NCI-H1694 treated with DMSO at 0.1 percent for 48 hours (cell line): ENCODE results near the gene CSTF1.
"Not testable (repeated sequence)": the region's sequence is repeated elsewhere in the genome, so short reads cannot be mapped to it uniquely, and the experiment has no call there.

ENCODE experiments used
- DNase-seq: peaks from one replicate; lab custom pipeline; 2025; lab: John Stamatoyannopoulos, UW

Gene CSTF1

DNA sequence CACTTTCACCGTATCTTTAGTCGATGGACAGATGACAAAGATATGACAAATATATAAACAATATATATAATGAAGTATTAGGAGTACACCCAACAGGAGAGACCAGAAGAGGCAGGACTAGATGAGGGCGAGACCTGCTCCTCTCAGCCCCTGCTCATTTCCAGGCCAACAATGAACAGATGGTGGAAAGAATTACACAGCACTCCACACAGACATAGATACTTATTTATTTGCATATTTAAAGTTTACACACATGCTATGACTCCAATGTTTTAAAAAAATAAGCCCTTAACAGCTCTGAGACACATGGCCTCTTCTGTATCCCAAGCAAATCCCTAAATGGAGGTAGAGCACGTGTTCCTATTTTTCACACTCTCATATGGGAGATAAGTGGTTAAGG lies 23.3 kb upstream of the CSTF1 start:
- no peak for DNase-seq

- no peak for DNase-seq
Measured at GRCh38 chr20:56371977-56372376, 20.5 kb upstream of the CSTF1 start.

GRCh38 chr20:56372850-56373249 lies 19.6 kb upstream of the CSTF1 start:
- DNase-seq = no peak

DNA sequence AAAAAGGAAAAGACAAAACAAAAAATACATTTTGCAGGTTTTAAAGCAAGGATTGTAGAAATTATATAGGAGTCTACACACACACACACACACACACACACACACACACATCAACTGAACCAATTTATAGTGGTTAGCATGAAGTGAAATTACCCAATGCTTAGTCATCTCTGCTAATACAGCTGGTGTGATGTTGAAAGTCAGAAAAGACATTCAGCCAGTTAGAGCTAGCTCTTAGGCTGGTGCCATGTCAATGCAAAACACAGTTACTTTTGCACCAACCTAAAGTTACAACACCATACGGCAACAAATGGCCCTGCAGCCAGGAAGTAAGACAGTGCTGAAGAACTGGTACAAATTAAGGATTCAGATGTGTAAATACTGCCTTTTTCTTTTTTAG lies 18.5 kb upstream of the CSTF1 start:
- DNase-seq = peak; percentile 2

DNA sequence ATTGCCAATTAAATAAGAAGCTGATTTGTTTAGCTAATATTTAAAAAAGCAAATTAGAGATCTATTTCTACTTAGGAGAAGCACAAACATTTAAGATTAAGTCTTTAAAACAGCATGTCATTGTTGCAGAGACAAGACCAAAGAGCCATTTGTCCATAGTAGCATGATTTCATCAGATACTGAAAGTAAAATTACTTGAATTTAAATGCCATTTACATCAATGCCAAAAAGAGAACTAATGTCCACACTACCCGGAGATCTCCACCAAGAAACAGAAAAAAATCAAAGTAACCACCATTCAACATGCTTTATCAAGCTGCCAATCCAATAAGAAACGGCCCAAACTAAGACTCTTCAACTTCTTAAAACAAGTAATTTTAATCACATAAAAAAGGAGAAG lies 16.1 kb upstream of the CSTF1 start:
- DNase-seq = no peak

DNA sequence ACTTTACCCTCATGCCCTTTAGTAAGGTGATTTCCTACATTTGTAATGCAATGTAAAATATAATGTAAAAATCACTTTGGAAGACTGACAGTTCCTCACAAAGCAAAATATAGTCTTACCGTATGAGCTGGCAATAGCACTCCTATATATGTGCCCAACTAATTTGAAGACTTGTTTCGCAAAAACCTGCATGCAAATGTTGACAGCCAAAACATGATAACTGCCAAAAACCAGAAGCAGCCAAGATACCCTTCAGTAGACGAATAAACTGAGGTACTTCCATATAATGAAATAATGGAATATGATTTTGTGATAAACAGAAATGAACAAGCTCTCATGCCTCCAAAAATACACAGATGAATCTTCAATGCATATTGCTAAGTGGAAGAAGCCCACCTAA lies 14.1 kb upstream of the CSTF1 start:
- DNase-seq = no peak

- no peak for DNase-seq
Measured at GRCh38 chr20:56380375-56380774, 12.1 kb upstream of the CSTF1 start.

GRCh38 chr20:56381501-56381900 lies 10.9 kb upstream of the CSTF1 start:
- DNase-seq = no peak

DNA sequence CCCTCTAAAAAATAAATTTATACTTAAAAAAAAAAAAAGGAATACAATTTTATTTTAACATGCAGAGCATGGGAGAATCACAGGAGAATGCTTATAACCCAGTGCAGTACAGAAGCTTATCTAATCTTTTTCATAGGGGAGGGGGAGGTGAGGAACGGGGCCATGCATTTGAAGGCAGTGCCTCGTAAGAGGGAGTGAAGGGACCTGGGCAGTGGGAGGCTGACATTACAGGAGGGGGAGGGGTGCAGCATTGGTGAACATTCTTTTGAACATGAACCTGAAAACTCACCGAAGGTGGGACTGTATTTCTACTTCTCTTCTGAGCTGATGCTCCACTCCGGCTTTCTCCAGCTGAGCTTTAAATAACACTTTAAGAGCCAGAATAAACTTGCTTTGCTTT lies 9.7 kb upstream of the CSTF1 start:
- no peak for DNase-seq

DNA sequence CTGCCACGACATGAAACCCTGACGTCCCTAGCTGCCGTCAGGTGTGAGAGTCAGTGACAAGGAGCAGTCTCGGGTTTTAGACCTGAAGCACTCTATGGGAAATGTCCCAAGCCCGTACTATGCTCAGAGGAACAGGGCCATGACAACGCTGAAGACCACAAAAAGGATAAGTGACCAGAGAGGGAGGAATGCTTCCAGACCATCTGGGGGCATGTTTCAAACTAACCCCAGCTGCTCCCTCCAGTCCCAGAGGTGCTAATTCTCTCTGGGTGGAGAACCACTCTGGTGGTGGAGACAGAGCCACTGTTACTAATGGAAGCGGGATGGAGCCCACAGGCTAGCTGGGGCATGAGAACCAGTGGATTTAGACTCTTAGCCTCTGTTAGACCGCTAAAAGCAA lies 9.1 kb upstream of the CSTF1 start:
- DNase-seq = no peak

DNA sequence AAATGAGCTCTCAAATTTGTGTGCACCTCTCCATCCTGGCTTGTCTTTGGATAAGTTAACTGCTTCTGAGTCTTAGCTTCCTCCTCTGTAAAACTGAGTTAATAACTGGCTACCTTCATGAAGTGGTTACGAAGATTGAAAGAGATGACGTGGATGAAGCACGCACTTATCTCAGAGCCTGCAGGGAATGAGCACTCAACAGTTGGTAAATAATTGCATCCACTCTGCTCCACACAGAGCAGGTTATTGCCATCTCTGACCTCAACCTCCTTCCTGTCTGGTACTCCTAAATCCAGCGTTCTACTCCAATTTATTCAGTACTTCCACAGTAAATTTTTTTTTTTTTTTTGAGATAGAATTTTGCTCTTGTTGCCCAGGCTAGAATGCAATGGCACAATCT lies 7.3 kb upstream of the CSTF1 start:
- DNase-seq = no peak

GRCh38 chr20:56386219-56386618 lies 6.2 kb upstream of the CSTF1 start:
- no peak for DNase-seq

DNA sequence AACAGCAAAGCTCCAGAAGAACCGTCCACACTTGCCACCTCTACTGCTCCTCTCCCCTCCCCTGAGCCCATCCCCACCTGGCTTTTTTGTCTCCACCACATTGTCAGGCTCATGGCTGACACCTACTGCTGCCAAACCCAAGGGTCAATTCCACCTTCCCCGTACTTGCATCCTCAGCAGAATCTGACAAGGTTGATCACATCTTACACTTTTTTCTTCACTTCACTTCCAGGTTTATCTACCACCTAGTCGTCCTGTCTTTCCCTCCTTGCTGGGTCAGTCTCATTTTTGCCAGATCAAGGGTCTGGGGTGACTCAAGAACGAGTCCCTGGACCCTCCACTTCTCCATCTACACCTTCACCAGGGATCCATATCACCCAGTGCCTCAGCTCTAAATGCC lies 3.6 kb upstream of the CSTF1 start:
- no peak for DNase-seq

DNA sequence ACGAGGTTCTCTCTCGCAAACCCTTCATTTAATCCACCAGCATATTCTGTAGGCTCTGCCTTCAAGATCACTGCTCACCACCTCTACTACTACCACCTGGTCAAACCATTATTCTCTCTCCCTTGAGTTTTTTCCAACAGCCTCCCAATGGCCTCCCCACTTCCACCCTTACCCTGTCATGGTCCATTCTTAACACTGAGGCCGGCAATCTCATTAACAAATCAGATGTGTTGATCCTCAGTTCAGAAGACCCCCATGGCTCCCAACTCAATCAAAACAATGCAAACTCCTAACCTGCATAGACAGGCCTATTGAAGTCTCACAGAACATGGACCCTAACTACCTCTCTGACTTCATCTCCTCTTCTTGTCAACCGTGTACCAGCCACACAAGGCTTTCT lies 2.6 kb upstream of the CSTF1 start:
- no peak for DNase-seq

DNA sequence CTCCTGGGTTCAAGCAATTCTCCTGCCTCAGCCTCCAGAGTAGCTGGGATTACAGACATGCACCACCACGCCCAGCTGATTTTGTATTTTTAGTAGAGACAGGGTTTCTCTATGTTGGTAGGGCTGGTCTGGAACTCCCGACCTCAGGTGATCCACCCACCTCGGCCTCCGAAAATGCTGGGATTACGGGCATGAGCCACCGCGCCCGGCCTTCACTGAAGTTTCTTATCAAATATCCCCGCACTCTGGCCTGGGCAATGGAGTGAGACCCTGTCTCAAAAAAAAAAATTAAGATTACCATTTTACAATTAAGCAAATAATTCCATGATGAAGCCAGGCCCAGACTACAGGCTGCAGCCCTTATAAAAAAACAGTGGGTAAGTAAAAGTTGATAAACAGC lies 2.0 kb upstream of the CSTF1 start:
- DNase-seq = not testable (repeated sequence)

DNA sequence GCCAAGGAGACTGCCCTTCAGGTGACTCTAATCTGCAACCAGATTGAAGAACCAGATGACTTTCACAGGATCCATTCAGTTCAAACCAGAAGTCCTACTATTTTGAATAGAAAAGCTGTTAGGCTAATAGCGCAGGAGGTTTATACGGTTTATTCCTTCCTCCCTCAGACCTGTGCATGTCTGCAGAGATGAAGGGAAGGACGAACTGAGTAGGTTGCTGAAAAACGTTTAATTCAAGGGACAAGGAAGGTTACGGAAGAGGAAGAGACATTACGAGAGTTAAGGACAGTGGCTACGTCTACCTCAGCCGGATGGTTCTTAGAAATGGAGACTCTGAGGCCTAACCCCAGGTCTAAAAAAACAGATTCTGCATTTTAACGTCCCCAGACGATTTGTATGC lies 1.4 kb upstream of the CSTF1 start:
- DNase-seq = no peak

DNA sequence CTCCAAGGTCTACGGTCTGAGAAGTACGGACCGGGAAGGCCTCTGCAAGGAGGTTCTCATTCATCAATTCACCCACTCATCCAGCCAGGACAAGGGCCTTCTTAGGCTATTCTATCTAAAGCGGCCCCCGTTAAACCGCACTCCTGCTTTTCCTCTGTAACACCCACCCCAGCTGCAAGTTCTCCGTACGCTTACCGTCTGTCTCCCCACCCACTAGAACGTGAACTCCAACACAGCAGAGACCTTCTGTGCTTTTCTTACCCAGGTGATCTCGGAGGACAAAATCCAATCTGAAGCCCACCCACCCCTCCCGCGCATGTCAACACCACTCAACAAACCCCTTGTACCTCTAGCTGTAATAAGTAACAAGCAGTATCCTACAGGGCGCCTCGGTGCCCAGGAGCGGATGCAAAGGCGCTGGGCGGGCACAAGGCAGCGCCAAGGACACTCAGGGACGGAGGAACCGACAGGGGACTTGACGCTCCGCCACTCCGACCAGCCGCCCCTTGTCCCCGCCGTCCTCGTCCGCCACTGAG lies 781 bp upstream of the CSTF1 start:
- no peak for DNase-seq

- peak; percentile 1 for DNase-seq
Measured at GRCh38 chr20:56392881-56393482, 537 bp downstream of the CSTF1 start.

DNA sequence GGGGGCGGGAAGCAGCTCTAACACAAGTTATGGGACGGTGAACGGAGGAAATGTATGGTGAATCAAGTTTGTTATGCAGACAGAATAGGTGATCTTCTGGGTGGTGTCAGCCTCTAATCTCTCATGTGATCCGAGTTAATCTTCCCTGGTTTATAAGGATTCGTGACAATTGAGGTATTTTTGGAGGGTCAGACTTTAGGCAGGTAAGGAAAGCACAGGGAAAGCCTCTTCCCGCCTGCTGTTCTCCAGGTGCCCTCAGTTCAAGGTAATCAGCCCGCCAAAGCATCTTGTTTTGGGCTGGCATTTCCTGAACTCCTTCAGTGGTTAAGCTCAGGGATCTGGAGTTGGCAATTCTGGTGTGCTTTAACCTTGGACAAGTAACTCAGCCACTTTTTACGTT lies 1.2 kb downstream of the CSTF1 start:
- DNase-seq = no peak

- no peak for DNase-seq
Measured at GRCh38 chr20:56395166-56395565, 2.7 kb downstream of the CSTF1 start.

- DNase-seq = peak; percentile 15
Measured at GRCh38 chr20:56400001-56400640, 7.7 kb downstream of the CSTF1 start.

DNA sequence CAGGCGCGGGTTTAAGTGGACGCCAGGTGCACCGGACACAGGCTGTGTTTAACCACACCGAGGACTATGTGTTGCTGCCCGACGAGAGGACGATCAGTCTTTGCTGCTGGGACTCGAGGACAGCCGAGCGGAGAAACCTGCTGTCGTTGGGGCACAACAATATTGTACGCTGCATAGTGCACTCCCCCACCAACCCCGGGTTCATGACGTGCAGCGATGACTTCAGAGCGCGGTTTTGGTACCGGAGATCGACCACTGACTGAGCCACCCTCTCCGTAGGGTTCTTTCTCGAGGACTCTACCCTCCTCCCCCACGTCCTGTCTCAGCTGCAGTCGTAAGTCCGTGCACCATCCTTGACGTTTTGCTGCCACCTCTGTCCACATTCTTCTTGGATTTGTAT lies 11.0 kb downstream of the CSTF1 start:
- DNase-seq = no peak

GRCh38 chr20:56405356-56405755 lies 12.9 kb downstream of the CSTF1 start:
- DNase-seq = not testable (repeated sequence)

DNA sequence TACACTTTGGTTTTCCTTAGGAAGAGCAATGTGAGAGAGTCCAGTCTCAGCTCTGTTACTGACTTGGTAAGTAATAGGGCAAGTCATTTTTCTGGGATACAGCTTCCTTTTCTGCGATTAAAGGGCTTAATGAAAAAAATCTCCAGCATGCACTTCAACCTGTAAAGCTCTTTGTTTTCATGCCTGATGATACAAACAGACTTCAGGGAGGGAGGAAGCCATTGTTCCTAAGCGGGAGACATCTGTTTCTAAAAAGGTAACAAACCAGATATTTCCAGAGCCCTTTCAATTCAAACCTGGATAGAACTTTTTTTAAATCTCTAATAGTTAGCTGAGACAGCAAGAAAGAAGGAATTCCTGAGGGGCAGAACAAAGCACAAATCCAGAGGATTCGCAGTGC lies 14.5 kb downstream of the CSTF1 start:
- DNase-seq = no peak
